CD4-positive, alpha-beta T cell treated with Interleukin-4 for 4 hours (primary cell): Measurements from ENCODE around the gene SMYD5.
A peak's percentile ranks its signal among the peaks of the same experiment; 100 is the strongest.

ENCODE experiments used
- DNase-seq: peaks from one replicate; pipeline ENCODE4 v3.0.0-alpha.2; 2020

The SMYD5 gene

DNA sequence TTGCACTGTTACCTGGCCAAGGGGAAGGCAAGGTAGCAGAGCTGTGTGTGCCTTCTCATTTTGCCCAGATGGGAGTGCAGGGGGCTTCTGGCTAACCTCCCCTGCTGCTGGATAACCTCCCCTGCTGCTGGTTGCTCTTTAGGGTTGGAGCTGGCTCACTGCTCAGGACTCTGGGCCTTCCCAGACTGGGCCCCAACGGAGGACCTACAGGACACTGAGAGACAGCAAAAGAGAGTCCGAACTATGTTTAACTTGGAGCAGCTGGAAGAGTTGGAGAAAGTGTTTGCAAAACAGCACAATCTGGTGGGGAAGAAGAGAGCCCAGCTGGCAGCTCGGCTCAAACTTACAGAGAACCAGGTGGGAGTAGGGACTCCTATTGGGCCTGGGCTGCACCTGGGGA lies 5.8 kb upstream of the SMYD5 start:
- DNase-seq: no peak

DNA sequence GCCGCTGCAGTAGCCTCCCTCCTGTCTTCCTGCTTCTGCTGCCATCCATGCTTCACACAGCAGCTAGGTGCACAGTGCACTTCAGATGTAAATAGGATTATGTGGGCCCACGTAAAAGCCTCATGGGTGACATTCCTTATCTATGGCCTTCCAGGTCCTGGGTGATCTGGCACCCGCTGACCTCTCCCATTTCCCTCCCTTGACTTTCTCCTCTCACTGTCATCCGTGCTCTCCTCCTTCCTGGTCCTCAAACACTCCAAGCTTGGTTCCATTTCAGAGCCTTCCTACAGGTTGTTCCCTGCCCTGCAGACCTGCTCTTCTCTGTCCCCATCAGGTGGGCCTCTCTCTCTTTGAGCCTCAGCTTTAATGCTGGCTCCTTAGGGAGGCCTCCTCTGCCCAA lies 4.0 kb upstream of the SMYD5 start:
- DNase-seq: no peak

DNA sequence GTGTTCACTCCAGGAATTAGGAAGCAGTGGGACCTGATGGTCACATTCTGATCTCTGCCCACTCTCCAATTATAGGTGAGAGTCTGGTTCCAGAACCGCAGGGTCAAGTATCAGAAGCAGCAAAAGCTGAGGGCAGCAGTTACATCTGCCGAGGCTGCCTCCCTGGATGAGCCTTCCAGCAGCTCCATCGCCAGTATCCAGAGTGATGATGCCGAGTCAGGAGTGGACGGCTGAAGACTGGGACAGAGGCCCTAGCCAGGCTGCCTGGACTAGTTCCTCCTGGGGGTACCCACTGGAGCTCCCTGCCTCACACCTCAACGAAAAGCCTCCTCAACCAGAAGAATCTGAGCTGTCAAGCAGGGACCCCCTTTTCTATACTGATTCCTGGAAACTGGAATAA lies 3.3 kb upstream of the SMYD5 start:
- no peak for DNase-seq

DNA sequence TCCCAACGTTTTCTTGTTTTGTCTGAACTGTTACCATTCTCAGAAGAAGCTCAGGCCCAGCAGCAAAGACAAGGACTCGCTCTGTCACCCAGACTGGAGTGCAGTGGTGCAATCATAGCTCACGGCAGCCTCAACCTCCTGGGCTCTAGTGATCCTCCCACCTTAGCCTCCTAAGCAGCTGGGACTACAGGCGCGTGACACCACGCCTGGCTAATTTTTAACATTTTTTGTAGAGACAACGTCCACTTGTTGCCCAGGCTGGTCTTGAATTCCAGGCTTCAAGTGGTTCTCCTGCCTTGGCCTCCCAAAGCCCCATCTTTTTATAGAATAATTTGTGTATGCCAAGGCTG lies 2.0 kb upstream of the SMYD5 start:
- DNase-seq: no peak

DNA sequence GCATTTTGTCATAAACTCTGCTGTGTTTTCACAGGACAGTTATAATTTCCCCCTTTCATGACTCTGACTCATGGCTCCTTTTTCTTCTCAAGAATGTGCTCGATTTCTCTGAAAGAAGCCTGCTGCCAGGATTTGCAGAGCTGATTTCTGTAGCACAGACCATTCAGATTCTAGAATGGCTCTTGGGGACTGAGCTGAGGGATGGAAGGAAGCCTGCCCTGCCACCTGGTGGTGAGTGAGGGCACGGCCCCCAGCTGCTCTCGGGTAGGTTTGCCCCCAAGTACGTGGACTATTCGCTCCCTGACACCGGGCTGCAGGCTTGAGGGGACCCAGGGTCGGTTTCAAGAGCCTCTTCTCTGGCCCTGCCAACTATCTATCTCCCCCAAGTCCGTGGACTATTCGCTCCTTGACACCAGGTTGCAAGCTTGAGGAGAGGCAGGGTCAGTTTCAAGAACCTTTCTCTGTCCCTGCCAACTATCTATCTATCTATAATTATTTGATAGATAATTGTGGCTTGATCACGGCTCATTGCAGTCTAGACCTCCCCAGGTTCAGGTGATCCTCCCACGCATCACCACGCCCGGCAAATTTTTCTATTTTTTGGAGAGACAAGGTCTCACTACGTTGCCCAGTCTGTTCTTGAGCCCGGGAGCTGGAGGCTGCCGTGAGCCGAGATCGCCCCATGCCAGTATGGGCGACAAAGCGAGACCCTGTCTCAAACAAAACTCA lies 1.4 kb upstream of the SMYD5 start:
- peak; percentile 70 for DNase-seq

DNA sequence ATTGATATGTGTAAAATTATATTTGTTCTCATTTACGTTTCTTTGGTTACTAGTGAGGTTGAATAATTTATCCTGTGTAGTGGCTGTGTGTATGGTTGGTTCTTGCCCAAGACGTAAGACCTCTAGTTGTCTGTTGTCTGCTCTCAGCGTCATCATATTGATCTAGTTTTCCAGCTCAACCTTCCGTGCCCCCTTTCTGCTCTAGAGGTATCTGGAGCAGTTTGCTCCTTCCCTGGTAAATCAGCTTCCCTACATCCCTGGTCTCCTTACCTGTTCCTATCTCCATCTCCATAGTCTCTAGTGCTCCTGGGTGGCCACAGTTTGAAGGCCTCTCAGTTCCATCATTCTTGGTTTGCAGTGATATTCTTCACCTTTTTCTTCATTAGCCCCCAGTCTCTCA lies 1.2 kb downstream of the SMYD5 start:
- no peak for DNase-seq

- DNase-seq: no peak
These were observed 3.1 kb downstream of the SMYD5 start for GRCh38 chr2:73217160-73217559.

DNA sequence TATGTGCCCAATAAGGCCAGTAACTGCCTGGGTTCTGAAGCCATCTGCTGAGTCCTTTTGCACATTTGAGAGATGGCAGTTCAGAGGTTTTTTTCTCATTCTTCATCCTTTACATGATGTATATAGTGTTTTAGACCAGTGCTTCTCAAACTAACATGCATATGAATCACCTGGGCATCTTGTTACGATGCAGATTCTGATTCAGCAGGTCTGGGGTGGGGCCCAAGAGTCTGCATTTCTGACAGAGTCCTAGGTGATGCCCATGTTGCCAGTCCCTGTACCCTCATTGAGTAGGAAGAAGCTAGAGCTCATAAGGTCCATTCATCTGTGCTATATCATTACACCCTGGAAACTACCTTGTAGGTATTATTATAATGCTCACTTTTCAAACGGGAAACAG lies 3.8 kb downstream of the SMYD5 start:
- no peak for DNase-seq

- DNase-seq: no peak
These were observed 4.3 kb downstream of the SMYD5 start for GRCh38 chr2:73218298-73218697.

DNA sequence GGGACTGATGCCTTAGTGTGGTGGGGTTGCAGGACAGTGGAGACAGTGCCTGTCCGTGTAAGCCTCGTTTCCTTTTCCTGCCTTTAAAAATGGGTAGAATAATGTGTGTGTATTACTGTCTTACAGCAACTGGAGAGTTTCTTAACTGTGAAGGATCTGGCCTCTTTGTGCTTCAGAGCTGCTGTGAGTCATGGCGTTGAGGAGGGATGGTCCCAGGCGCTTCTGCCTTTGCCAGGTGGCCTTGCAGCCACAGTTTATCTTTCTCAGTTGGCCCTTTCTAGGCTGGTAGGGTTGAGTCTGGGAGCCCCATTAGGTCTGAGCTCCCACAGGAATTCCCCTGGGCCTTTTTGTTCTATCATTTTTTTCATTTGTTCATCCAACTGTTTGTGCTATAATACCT lies 9.8 kb downstream of the SMYD5 start:
- no peak for DNase-seq

DNA sequence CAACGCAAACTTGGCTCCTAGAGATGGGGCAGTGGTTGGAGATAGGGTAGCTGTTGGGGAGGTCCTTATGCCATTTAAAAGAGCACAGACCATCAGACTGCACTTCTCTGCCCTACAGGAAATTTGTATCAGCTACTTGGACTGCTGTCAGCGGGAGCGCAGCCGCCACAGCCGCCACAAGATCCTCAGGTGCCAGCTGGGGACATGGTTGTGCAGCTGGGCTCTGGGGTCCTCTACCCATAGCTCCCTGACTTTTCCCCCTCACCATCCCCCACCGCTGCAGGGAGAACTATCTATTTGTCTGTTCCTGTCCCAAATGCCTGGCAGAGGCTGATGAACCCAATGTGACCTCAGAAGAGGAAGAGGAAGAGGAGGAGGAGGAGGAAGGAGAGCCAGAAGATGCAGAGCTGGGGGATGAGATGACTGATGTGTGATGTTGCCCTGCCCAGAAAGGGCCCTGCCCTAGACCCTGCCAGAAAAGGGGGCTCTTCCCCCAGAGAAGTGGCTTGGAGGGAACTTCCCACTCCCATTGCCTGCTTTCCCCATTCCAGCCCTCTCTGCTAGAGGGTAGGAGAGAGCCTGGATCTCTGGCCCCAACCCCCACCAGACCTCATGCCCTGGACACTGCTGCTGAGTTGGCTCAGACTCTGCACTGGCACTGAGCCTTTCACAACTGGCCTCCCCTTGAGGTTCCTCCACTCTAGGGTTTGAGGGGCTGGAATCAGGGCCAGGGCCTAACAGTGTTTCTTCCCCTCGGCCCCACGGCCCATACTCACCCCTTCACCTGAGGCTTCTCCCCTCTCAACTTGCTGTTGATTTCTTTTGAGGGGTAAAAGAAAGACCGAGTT lies 11.7 kb downstream of the SMYD5 start:
- DNase-seq: no peak

DNA sequence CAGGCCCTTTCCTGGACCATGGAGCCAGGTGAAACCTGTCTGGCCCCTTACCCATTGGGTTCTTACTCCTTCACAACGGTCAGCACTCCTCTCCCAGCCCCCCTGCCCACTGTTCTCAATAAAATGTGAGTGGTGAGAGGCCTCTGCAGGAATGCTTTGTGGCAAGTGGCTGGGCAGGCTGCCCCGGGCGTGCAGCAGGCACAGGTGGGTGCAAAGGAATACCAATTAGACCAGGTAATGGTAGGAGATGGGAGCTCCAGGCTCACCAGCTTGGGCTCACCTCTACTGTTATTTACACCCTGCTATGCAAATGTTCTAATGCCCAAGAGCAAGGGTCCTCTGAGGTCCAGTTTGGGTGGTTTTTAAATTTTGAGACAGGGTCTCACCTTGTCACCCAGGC lies 13.0 kb downstream of the SMYD5 start:
- no peak for DNase-seq

GRCh38 chr2:73228631-73229030 lies 14.6 kb downstream of the SMYD5 start:
- no peak for DNase-seq

GRCh38 chr2:73232403-73233153 lies 18.5 kb downstream of the SMYD5 start:
- DNase-seq: peak; percentile 6

GRCh38 chr2:73233154-73233931 lies 19.3 kb downstream of the SMYD5 start, which contains the start of gene PRADC1:
Gene PRADC1, minus strand, starts transcription at chr2:73233239. Its CDS starts 79 bp downstream, at chr2:73233160.
- DNase-seq: peak; percentile 98

- DNase-seq: peak; percentile 93
These were observed 20.1 kb downstream of the SMYD5 start, which contains the start of gene CCT7 for GRCh38 chr2:73233932-73234832. Gene CCT7, plus strand, starts transcription at chr2:73234308. Its CDS starts 71 bp downstream, at chr2:73234379.

DNA sequence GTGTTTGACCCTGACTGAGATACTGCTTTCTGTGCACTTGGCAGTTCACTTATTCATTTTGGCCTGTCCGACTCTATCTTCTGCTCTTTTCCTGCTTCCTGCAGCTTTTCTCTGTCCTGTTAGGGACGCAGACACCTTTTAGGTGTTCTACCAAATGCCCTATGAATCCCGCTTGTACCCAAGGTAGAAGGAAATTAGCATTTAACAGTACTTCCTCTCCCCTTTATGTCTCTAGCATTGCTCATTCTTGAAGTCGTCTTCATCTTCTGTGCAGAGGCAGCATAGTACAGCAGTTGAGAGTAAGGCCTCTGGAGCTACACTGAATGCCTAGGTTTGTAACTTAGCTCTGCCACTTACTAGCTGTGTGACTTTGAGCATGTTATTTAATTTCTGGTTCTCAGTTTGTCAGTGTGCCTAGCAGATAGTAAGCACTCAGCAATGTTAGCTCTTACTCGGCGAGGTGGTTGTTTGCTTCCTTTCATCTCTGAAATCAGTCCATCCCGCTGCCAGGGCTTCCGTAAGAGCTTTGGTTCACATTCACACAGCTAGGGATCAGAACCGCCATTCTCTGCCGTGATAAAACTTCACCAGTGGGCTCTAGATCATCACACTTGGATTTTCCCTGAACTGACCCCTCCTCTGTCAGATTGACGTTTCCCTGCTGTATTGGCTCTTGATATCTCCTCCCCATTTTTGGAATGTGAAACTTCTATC lies 21.4 kb downstream of the SMYD5 start:
- DNase-seq: no peak

DNA sequence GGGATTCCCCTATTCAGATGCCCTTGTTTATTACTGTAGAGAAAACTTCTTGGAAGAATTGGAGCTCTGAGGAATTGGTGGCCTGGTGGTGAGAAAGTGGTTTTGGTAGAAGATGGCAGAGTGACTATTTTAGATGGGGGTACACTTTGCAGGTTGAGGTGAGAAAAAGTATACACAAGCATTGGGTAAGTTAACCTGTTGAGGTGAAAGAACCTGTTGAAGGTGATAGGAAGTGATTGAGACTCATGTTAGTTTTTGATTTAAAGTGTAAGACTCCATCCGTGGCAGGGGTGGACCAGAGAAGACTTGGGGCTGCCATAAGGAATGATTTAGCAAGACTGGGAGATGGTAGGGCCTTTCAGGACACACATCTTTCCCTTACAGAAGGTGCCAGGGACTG lies 23.1 kb downstream of the SMYD5 start:
- DNase-seq: no peak

DNA sequence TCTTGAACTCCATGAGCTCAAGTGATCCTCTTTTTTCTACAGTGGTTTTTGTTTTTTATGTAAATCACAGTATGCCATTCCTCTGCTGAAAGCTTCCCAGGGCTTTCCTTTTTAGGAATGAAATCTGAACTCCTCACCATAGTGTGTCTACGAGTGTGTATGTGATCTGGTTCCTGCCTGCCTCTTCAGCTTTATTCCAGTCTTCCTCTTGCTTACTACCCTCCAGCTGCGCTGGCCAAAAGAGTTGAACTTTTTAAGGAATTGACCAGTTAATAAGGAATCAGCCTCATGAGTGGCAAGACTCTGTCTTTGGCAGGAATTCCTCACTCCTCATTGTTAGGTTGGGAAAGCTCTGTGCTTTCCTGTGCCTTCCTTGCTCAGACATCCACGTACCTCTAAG lies 24.1 kb downstream of the SMYD5 start:
- no peak for DNase-seq

DNA sequence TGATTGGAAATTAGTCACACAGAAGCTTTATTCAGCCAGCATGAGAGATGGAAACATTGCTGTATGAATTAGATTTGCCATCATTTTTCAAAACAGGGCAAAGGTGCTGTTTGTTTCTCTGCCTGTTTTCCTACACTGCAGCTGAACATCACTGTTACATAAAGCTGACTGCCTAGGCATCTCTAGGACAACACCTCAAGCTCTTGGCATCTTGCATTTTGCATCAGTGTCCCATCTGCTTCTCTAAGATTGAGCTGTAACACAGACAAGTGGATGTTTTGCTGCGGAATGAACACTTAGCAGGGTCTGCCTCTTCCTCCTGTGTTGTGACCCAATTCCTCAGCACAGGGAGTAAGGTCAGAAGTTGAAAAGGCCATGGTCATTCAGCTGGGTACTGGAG lies 24.9 kb downstream of the SMYD5 start:
- no peak for DNase-seq

GRCh38 chr2:73239776-73240175 lies 25.7 kb downstream of the SMYD5 start:
- DNase-seq: no peak
